Vagina (tissue), 2 donors: ENCODE results near the gene HSPBP1.

ENCODE experiments used
- CTCF ChIP-seq, 3 experiments: fragments of 450-650 bp in 2 of 3; fragments of 200-600 bp in 1 of 3; sonication (generic) in 1 of 3; IDR thresholded peaks; one replicate each; pipeline ENCODE4 v1.5.1; 2017 to 2019; ENCODE audit warnings: antibody characterized with exemption in 3 of 3, mild to moderate bottlenecking in 2 of 3, moderate library complexity in 2 of 3
- POLR2A ChIP-seq, 2 donors: fragments of 450-650 bp; IDR thresholded peaks; one replicate each; pipeline ENCODE4 v1.6.1; 2017; ENCODE audit warnings: antibody characterized with exemption in 2 of 2, mild to moderate bottlenecking in 2 of 2, moderate library complexity in 2 of 2
- POLR2AphosphoS5 ChIP-seq, 2 donors: sonication (generic); formaldehyde crosslinking; IDR thresholded peaks; one replicate each; pipeline ENCODE4 v1.9.0; 2017; ENCODE audit warnings: antibody characterized with exemption in 2 of 2, mild to moderate bottlenecking in 2 of 2, low read depth in 1 of 2; ENCODE audit not compliant: insufficient read depth in 1 of 2

GRCh38 chr19:55311797-55312196 lies 31.9 kb upstream of the HSPBP1 start:
- no peak for TF ChIP-seq CTCF (IDR thresholded peaks at IDR 0.05)
- no peak for TF ChIP-seq POLR2A (IDR thresholded peaks at IDR 0.05)
- no peak for TF ChIP-seq POLR2AphosphoS5 (IDR thresholded peaks at IDR 0.05; ENCODE audit: insufficient read depth in 1 of 2, low read depth in 1 of 2)
